GM18858 (cell line): ENCODE data around the gene RFX2.

Source experiments
- ATAC-seq: cut with Tn5 transposase; IDR thresholded peaks from one replicate; pipeline ENCODE4 v1.9.1; 2021; ENCODE audit not compliant: unreplicated experiment

RFX2 gene

GRCh38 chr19:6061376-6062130 lies 48.7 kb downstream of the RFX2 start:
- ATAC-seq, result no peak

GRCh38 chr19:6060600-6061375 lies 49.5 kb downstream of the RFX2 start:
- no peak for ATAC-seq

GRCh38 chr19:6059988-6060599 lies 50.2 kb downstream of the RFX2 start:
- no peak for ATAC-seq

GRCh38 chr19:6059396-6059947 lies 50.8 kb downstream of the RFX2 start:
- no peak for ATAC-seq

GRCh38 chr19:6058518-6059201 lies 51.6 kb downstream of the RFX2 start:
- no peak for ATAC-seq

- ATAC-seq, result no peak
Observed at GRCh38 chr19:6057651-6058517, 52.4 kb downstream of the RFX2 start.

GRCh38 chr19:6056801-6057650 lies 53.3 kb downstream of the RFX2 start:
- ATAC-seq, result no peak

- no peak for ATAC-seq
Observed at GRCh38 chr19:6056282-6056741, 54.0 kb downstream of the RFX2 start.

- ATAC-seq, result no peak
Observed at GRCh38 chr19:6055013-6055795, 55.1 kb downstream of the RFX2 start.

GRCh38 chr19:6048793-6049405 lies 61.4 kb downstream of the RFX2 start:
- ATAC-seq, result no peak

- ATAC-seq, result no peak
Observed at GRCh38 chr19:6048348-6048747, 62.0 kb downstream of the RFX2 start.

- no peak for ATAC-seq
Observed at GRCh38 chr19:6047741-6048251, 62.5 kb downstream of the RFX2 start.

GRCh38 chr19:6047256-6047655 lies 63.0 kb downstream of the RFX2 start:
- ATAC-seq, result no peak

GRCh38 chr19:6045108-6045507 lies 65.2 kb downstream of the RFX2 start:
- no peak for ATAC-seq

GRCh38 chr19:6044056-6044805 lies 66.1 kb downstream of the RFX2 start:
- ATAC-seq, result no peak

GRCh38 chr19:6042776-6043726 lies 67.2 kb downstream of the RFX2 start:
- no peak for ATAC-seq
